Measurements from ENCODE around the gene ADGRG3. TPM values are rescaled to one million over a fixed set of nuclear protein-coding genes. Genes with fewer than 3 reads are reported as not detected.

The ADGRG3 gene
- total and polyA plus RNA-seq, 2 of the 13 experiments (the other 11 are each of a cell fraction or from before 2014, with no cell fraction given), result 2.7 to 11.8 TPM

DNA sequence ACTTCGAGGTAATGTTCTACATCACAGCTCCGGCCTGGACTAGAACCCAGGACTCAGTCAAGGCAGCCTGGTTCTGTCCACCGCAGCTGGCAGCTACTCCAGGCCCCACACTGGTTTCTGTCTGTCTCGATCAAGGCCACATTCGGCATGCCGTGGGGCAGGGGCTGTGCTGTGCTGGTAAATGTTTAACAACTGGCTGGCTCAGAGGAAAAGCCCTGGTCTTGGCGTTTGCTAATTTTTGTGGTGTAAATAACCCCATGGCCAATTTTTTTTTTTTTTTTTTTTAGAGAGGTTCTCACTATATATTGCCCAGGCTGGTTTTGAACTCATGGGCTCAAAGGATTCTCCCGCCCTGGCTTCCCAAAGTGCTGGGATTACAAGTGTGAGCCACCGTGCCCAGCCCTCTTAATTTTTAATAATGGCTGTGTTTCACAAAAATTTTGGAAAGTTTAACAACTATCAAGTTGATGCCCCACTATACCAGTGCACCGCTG is 26.2 kb downstream of the ADGRG3 start (continued):
- TF ChIP-seq PAXIP1 (CRISPR knock-in tag; conservative IDR thresholded peaks at IDR 0.05) (peak; percentile 90), ZNF205 (CRISPR knock-in tag; IDR thresholded peaks at IDR 0.05) (no peak), ZFAT (CRISPR knock-in tag; conservative IDR thresholded peaks at IDR 0.05) (no peak), HDAC2 (CRISPR knock-in tag; IDR thresholded peaks at IDR 0.05) (peak; percentile 63; the same call in 1 of the 2 replicates), ZBTB14 (CRISPR knock-in tag; IDR thresholded peaks at IDR 0.05) (no peak), TOE1 (CRISPR knock-in tag; IDR thresholded peaks at IDR 0.05) (peak; percentile 26; the same call in 1 of the 2 replicates), HNF1B (CRISPR knock-in tag; IDR thresholded peaks at IDR 0.05) (peak; percentile 96), ZNF414 (CRISPR knock-in tag; IDR thresholded peaks at IDR 0.05) (0 out of 2 replicates have a peak, but pooled peaks have one; percentile 1), CCAR2 (optimal IDR thresholded peaks at IDR 0.05; ENCODE audit: low read depth, low read length) (no peak), GABPA (IDR thresholded peaks at IDR 0.05; ENCODE audit: low read depth, low read length) (no peak), GABPA (CRISPR knock-in tag; IDR thresholded peaks at IDR 0.05; ENCODE audit: low read depth) (no peak), ZSCAN25 (CRISPR knock-in tag; IDR thresholded peaks at IDR 0.05) (no peak), GABPB1 (CRISPR knock-in tag; IDR thresholded peaks at IDR 0.05) (no peak), ZNF441 (CRISPR knock-in tag; IDR thresholded peaks at IDR 0.05; ENCODE audit: borderline replicate concordance) (no peak), ZNF225 (CRISPR knock-in tag; IDR thresholded peaks at IDR 0.05) (no peak), ZBTB7A (CRISPR knock-in tag; IDR thresholded peaks at IDR 0.05) (no peak), SRSF1 (optimal IDR thresholded peaks at IDR 0.05; ENCODE audit: low read depth, low read length) (no peak), KDM5B (CRISPR knock-in tag; IDR thresholded peaks at IDR 0.05; ENCODE audit: borderline replicate concordance) (no peak), ZNF746 (CRISPR knock-in tag; IDR thresholded peaks at IDR 0.05) (no peak)
- TF ChIP-seq, protein P1, sequence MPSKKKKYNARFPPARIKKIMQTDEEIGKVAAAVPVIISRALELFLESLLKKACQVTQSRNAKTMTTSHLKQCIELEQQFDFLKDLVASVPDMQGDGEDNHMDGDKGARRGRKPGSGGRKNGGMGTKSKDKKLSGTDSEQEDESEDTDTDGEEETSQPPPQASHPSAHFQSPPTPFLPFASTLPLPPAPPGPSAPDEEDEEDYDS (CRISPR knock-in tag; IDR thresholded peaks at IDR 0.05), result peak; percentile 55; the same call in 1 of the 2 replicates
- TF ChIP-seq, protein P2, sequence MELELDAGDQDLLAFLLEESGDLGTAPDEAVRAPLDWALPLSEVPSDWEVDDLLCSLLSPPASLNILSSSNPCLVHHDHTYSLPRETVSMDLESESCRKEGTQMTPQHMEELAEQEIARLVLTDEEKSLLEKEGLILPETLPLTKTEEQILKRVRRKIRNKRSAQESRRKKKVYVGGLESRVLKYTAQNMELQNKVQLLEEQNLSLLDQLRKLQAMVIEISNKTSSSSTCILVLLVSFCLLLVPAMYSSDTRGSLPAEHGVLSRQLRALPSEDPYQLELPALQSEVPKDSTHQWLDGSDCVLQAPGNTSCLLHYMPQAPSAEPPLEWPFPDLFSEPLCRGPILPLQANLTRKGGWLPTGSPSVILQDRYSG (CRISPR knock-in tag; IDR thresholded peaks at IDR 0.05), result no peak
- TF ChIP-seq, protein P3, sequence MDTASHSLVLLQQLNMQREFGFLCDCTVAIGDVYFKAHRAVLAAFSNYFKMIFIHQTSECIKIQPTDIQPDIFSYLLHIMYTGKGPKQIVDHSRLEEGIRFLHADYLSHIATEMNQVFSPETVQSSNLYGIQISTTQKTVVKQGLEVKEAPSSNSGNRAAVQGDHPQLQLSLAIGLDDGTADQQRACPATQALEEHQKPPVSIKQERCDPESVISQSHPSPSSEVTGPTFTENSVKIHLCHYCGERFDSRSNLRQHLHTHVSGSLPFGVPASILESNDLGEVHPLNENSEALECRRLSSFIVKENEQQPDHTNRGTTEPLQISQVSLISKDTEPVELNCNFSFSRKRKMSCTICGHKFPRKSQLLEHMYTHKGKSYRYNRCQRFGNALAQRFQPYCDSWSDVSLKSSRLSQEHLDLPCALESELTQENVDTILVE (CRISPR knock-in tag; IDR thresholded peaks at IDR 0.05), result 0 out of 2 replicates have a peak, but pooled peaks have one; percentile 10

Measured in HepG2 (cell line).